Cerebellar nuclear complex (tissue), 1 donor: Measurements from ENCODE around the gene TRPC4AP.

Experiments
- DNase-seq, 2 experiments: peaks; one replicate each; lab custom pipeline; 2025; lab: John Stamatoyannopoulos, UW

The TRPC4AP gene

DNA sequence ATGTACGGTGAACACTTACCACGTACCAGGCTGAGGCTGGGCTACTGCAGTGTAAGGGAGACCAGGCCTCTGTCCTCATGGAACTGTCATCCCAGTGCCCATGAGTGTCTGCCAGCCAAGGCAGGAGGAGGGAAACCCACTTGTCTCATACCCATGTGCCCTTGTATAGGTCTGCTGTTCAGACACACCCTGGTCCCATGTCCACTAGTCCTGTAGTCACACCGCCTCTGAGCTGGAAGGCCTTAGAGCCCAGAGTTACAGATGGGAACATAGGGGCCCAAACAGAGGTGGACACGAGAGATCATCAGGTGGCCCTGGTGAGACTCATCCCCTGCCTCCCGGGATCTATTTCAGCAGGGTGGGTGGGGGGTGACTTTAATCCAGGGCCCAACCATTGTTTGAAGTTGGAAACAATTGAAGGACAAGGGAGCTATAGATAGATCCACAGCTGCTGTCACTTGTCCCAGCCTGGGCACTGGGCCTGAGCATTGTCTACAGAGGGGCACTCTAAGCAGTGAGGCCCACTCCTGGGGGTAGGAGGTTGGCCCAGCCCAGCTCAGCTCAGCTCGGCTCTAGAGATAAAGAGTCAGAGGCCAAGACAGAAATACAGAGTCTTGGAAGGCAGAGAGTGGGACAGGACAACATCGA is 122.3 kb downstream of the TRPC4AP start:
- DNase-seq, result no peak

DNA sequence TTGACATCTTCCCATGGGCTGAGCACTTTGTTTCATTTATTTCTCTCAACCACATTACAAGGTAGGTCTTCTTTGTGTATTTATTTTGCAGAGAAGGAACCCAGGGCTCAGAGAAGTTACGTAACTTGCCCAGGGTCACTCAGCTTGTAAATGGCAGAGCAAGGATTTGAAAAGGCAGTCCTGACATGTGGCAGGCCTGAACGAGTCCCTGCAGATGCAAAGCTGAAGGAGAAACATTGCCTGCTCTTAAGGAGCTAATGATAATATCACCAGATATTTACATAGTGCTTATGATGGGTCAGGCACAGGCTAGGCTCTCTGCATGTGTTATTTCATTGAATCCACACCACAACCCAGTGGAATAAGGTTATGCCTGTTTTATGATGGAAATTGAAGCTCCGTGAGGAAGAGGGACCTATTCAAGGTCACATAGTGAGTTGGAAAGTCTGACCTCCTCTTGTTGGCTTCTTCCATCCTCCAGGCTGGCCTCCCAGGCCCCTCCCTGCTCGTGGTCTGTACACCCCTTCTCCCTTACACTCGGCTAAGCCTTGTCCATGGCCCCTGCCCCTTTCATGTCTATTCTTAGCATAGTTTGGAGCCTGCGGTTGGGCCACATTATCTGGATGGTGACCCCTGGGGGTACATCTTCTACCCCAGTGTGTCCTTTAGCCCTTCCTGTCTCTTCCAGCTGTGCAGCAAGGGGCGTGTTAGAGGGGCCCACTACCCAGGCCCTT is 124.4 kb downstream of the TRPC4AP start:
- no peak for DNase-seq

DNA sequence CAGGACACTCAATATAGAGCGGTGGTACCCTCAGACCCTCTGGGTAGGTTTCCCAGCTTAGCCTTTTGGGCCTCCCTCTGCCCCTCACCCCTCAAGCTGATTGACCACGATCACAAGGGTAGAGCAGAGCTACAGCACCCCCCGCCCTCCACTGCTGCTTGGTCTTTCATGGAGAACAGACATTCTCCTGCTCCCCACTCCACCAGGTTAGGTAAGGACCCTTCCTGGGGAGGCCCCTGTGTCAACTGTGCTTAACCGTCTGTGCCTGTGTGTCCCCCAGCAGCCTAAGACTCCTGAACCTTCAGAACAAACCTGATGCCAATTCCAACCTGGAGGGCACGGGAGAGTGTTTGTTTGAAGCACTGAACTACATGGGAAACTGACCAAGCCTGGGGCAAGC is 125.2 kb downstream of the TRPC4AP start:
- no peak for DNase-seq

DNA sequence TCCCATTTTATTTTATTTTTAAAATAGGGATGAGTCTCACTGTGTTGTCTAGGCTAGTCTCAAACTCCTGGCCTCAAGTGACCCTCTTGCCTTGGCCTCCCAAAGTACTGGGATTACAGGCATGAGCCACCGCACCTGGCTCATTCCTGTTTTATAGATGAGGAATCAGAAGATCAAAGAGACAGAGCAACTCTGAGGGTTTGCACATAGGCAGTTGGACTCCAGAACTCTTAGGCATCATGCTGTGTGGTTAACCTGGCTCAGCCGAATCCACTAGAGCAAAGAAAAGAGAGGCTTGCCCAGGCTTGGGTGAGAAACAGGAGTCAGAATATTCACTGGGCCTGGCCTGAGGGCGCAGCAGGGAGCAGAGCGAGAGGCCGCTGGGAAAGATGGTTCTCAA is 127.6 kb downstream of the TRPC4AP start:
- no peak for DNase-seq

DNA sequence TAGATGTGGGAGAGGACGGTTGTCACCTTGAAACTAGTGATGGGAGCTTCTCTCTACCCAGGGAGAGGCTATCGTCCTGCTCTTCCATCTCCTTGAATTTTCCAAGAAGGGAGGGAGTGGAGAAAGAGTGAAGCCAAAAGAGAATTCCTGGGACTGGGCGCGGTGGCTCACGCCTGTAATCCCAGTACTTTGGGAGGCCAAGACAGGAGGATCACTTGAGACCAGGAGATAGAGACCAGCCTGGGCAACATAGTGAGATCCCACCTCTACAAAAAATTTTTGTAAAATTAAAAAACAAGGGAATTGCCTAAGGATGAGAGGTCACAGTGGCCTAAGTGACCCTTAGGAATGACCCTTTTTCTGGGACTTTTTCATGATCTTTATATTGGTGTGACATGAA is 128.1 kb downstream of the TRPC4AP start:
- no peak for DNase-seq

DNA sequence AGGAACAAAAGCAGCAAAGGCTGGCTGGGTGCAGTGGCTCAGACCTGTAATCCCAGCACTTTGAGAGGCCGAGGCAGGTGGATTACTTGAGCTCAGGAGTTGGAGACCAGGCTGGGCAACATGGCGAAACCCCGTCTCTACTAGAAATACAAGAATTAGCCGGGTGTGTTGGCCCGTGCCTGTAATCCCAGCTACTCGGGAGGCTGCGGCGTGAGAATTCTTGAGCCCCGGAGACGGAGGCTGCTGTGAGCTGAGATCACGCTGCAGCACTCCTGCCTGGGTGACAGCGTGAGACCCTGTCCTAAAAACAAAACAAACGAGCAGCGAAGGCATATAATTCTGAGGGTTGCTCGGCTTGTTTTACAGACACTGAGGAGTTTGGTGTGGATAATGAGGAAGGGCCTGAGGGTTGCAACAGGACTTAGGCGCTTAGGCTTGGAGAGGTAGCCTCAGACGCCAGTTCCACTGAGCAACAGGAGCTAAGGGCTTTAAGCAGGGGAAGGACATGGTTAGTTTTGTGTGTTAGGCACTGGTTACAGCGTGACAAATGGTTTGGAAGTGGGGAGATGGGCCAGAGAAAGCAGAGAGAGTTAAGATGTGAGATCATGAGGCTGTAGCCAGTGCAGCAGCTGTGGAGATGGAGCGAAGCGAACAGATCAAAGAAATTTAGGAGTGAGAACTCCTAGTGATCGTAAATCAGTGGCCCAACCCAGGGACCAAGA is 135.7 kb downstream of the TRPC4AP start:
- no peak for DNase-seq

DNA sequence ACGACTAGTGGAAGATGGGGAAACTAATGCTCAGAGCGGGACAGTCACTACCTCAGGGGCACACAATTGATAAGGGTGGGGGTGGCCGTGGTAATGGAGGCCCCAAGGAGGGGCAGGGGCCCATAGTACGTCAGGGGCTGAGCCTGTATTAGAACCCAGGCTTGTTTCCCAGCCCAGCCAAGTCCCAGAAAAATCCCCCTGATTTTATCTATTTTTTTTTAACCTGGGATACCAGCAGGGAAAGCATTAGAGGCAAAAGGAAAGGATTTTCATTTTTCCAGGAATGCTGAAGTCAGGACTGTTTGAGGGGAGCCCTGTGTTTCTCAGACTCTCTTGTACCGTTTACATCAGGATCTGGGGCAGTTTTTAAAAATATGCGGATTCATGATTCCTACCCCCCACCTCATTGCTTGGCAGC is 136.6 kb downstream of the TRPC4AP start:
- peak in 1 of 2 experiments; percentile 60 for DNase-seq

DNA sequence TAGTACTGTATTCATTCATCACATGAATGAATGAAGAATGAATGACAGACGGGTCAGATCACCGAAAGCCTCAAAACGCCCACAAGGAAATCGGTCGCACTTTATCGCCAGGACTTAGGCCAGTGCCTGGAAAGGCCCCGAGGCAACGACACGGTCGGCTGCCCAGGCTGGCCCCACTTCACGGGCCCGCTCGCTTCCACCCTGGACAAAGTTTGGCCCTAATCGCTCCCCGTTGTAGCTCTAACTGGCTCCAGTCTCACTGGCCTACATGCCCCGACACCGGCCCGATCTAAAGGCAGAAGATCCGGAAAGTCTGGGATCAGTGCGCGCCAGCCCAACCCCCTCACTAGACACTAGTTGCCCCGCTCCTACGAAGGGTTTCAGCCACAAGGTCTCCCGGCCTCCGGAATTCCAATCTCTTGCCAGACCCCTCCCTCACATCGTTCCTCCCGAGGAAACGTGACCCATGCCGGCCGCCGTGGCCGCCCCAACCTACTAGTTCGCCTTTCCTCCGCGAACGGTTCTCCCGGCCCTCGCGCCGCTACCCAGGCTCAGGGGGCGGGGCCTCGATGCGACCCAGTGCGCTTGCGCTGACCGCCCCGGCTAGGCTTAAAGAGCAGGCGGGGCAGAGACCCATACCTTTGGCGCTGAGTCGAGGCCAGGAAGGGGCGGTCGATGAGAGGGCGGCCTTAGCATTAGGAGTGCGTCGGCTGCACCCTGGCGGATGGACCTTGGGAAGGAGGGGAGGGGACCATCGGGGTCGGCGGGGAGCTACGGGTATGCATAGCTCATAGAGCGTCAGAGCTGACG is 137.2 kb downstream of the TRPC4AP start, which contains the start of the genes GSS and MYH7B:
GSS (minus strand) TSS at position 576 of the 810 bp plus-strand sequence. CDS start 3,954 bp downstream, outside the sequence.
MYH7B (plus strand) TSS at position 638 of the 810 bp plus-strand sequence. CDS start 22,138 bp downstream, outside the sequence.
- DNase-seq, result peak; percentile 62 to 80

DNA sequence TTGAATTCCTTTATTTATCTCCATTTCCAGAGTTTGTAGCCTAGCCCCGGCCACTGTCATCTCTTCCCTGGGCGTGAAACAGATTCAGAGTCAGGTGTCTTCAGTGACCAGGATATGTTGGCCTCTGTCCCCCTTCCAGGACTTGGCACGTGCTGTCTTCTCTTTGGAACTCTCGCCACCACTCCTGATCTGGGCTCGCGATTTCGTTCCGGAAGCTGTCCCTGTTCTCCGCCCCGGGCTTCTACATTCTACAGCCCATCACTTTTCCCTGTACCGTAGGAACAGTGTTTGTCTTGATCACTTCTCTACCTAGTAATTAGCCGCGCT is 137.7 kb downstream of the TRPC4AP start:
- DNase-seq, result peak in 1 of 2 experiments; percentile 34

DNA sequence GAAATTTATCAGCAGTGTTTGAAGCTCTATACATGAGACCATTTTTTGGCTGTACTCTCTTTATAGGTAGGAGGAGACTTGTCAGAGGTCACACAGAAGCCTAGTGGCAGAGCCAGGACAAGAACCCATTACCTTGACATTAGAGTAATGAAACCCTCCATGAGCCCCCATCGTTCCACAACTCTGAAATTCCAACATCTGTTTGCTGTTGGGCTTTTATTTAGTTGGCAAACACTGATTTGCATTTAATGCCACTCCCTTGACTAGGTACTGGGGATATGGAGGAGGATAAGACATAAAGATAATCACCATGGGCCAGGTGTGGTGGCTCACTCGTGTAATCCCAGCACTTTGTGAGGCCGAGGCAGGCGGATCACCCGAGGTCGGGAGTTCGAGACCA is 138.6 kb downstream of the TRPC4AP start:
- no peak for DNase-seq

DNA sequence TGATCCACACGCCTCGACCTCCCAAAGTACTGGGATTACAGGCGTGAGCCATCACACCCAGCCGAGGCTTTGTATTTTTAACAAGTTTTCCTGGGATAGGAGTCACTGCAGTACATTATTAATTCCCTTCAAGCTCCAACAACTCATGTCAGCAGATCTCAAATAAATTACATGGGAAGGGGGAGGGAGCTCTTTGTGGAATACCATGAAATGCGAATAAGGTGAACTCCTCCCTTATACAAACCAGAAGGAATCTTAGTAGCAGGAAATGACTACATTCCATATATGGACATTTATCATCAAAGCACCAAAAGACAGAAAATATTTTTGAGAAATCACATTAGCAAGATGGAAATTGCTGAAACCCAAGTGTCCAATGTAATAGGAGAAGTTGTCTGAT is 139.9 kb downstream of the TRPC4AP start:
- DNase-seq, result no peak
